HL-60 (cell line): ENCODE measurements around the gene PTPN1.

ENCODE experiments used
- CTCF ChIP-seq: IDR thresholded peaks from one replicate; pipeline ENCODE4 v1.5.1; 2011; ENCODE audit warnings: low read length, control low read depth, inconsistent platforms; ENCODE audit not compliant: insufficient read depth
- GABPA ChIP-seq: IDR thresholded peaks from 2 replicates; pipeline ENCODE4 v1.6.1; 2012; ENCODE audit warnings: low read depth
- POLR2AphosphoS5 ChIP-seq: IDR thresholded peaks from 2 replicates; pipeline ENCODE4 v1.6.1; 2012; ENCODE audit warnings: low read depth
- REST ChIP-seq: IDR thresholded peaks from 2 replicates; pipeline ENCODE4 v1.6.1; 2012; ENCODE audit warnings: low read depth; ENCODE audit not compliant: insufficient replicate concordance
- SPI1 ChIP-seq: IDR thresholded peaks from 2 replicates; pipeline ENCODE4 v1.6.1; 2012; ENCODE audit warnings: low read depth, mild to moderate bottlenecking, borderline replicate concordance

- TF ChIP-seq REST: no peak
- TF ChIP-seq CTCF: no peak
- TF ChIP-seq POLR2AphosphoS5: no peak
- TF ChIP-seq SPI1: peak; percentile 97
- TF ChIP-seq GABPA: no peak
These were observed 12.0 kb downstream of the PTPN1 start for GRCh38 chr20:50522053-50522674.
